ENCODE results near the gene NXF1. TPM values are rescaled to one million over a fixed set of nuclear protein-coding genes. Genes with fewer than 3 reads are reported as not detected.

The NXF1 gene
- 33.9 and 38.5 TPM in 2 replicates for total RNA-seq

GRCh38 chr11:62805076-62805892 lies at the start of gene NXF1:
Gene NXF1, minus strand, starts transcription at chr11:62805440. Its CDS starts 84 bp downstream, at chr11:62805356.

GRCh38 chr11:62839050-62839945 lies 34.1 kb upstream of the NXF1 start, which contains the start of gene WDR74:
Gene WDR74, minus strand, starts transcription at chr11:62839590. Its CDS starts 20 bp downstream, at chr11:62839570.

GRCh38 chr11:62832336-62833234 lies 27.3 kb upstream of the NXF1 start, which contains the start of gene TEX54:
Gene TEX54, minus strand, starts transcription at chr11:62832841.

GRCh38 chr11:62831520-62832335 lies 26.5 kb upstream of the NXF1 start, which contains the start of gene STX5:
Gene STX5, minus strand, starts transcription at chr11:62832051. Its CDS starts 808 bp downstream, at chr11:62831243.

GRCh38 chr11:62791501-62792201 lies 13.6 kb downstream of the NXF1 start, which contains the start of gene TMEM223:
Gene TMEM223, minus strand, starts transcription at chr11:62792006. Its CDS starts 12 bp downstream, at chr11:62791994.

GRCh38 chr11:62787005-62787759 lies 18.1 kb downstream of the NXF1 start, which contains the start of gene TMEM179B:
Gene TMEM179B, plus strand, starts transcription at chr11:62787402. Its CDS starts 30 bp downstream, at chr11:62787432.

GRCh38 chr11:62771144-62772021 lies 33.9 kb downstream of the NXF1 start, which contains the start of gene TAF6L:
Gene TAF6L, plus strand, starts transcription at chr11:62771396. Its CDS starts 4,388 bp downstream, at chr11:62775784.

GRCh38 chr11:62753736-62754603 lies 51.3 kb downstream of the NXF1 start, which contains the start of gene ZBTB3:
Gene ZBTB3, minus strand, starts transcription at chr11:62754160. Its CDS starts 496 bp downstream, at chr11:62753664.

Small RNA genes lying within 50 kb of the gene (small RNA-seq; reads per million reads assigned to genes)
- gene MIR6514 (0.60 reads per million, percentile 36 among the genes with 10 or more reads in this experiment), gene RF00099 (not detected), gene RNU6-118P (not detected), gene SNORD22 (not detected), gene SNORD26 (not detected), gene SNORD27 (not detected), gene SNORD28 (not detected), gene SNORD30 (59.1 reads per million, percentile 98 among the genes with 10 or more reads in this experiment)

Other genes starting within 250 kb of the NXF1 start
- 1,098 and 1,125 TPM in 2 replicates for gene EEF1G, start 231.5 kb downstream of the NXF1 start, total RNA-seq
- 5.9 and 6.2 TPM in 2 replicates for gene TUT1, start 213.9 kb downstream of the NXF1 start, total RNA-seq
- gene MTA2, start 203.6 kb downstream of the NXF1 start, total RNA-seq: 114 and 152 TPM in 2 replicates
- 42.0 and 48.3 TPM in 2 replicates for gene EML3, start 192.7 kb downstream of the NXF1 start, total RNA-seq
- gene ROM1, start 192.2 kb downstream of the NXF1 start, total RNA-seq: 0.54 and 4.7 TPM in 2 replicates
- gene B3GAT3, start 183.5 kb downstream of the NXF1 start, total RNA-seq: 25.2 and 27.9 TPM in 2 replicates
- 164 and 256 TPM in 2 replicates for gene GANAB, start 158.8 kb downstream of the NXF1 start, total RNA-seq
- 27.5 and 32.8 TPM in 2 replicates for gene INTS5, start 152.1 kb downstream of the NXF1 start, total RNA-seq
- gene C11orf98, start 140.2 kb downstream of the NXF1 start, total RNA-seq: 22.4 and 30.1 TPM in 2 replicates
- gene CSKMT, start 140.1 kb downstream of the NXF1 start, total RNA-seq: 6.2 and 14.1 TPM in 2 replicates
- 5.5 and 6.2 TPM in 2 replicates for gene UQCC3, start 133.8 kb downstream of the NXF1 start, total RNA-seq
- 5.1 and 6.0 TPM in 2 replicates for gene LBHD1, start 133.2 kb downstream of the NXF1 start, total RNA-seq
- 96.7 and 148 TPM in 2 replicates for gene UBXN1, start 126.4 kb downstream of the NXF1 start, total RNA-seq
- gene LRRN4CL, start 115.9 kb downstream of the NXF1 start, total RNA-seq: 0.39 and 0.87 TPM in 2 replicates
- 72.6 and 84.4 TPM in 2 replicates for gene BSCL2, start 98.0 kb downstream of the NXF1 start, total RNA-seq
- gene GNG3, start 97.8 kb downstream of the NXF1 start, total RNA-seq: 0.79 TPM in 1 of 2 replicates, not detected in the other
- gene HNRNPUL2, start 78.0 kb downstream of the NXF1 start, total RNA-seq: 9.3 and 13.0 TPM in 2 replicates
- 28.7 and 34.1 TPM in 2 replicates for gene TTC9C, start 77.0 kb downstream of the NXF1 start, total RNA-seq
- gene ZBTB3, start 51.3 kb downstream of the NXF1 start, total RNA-seq: 25.9 and 32.9 TPM in 2 replicates
- 51.0 and 53.5 TPM in 2 replicates for gene POLR2G, start 43.9 kb downstream of the NXF1 start, total RNA-seq
- 18.2 and 20.4 TPM in 2 replicates for gene TAF6L, start 34.0 kb downstream of the NXF1 start, total RNA-seq
- gene TMEM179B, start 18.0 kb downstream of the NXF1 start, total RNA-seq: 40.4 and 47.3 TPM in 2 replicates
- 18.5 and 21.0 TPM in 2 replicates for gene TMEM223, start 13.4 kb downstream of the NXF1 start, total RNA-seq
- gene STX5, start 26.6 kb upstream of the NXF1 start, total RNA-seq: 51.8 and 64.6 TPM in 2 replicates
- gene TEX54, start 27.4 kb upstream of the NXF1 start, total RNA-seq: not detected in 2 replicates
- 27.7 and 86.8 TPM in 2 replicates for gene WDR74, start 34.1 kb upstream of the NXF1 start, total RNA-seq
- 83.6 and 208 TPM in 2 replicates for gene SLC3A2, start 75.5 kb upstream of the NXF1 start, total RNA-seq
- gene CHRM1, start 115.9 kb upstream of the NXF1 start, total RNA-seq: not detected in 2 replicates
- gene SLC22A6, start 179.5 kb upstream of the NXF1 start, total RNA-seq: not detected in 2 replicates
- not detected in 2 replicates for gene SLC22A8, start 210.4 kb upstream of the NXF1 start, total RNA-seq